ENCODE data around the gene SRRM2.

DNA sequence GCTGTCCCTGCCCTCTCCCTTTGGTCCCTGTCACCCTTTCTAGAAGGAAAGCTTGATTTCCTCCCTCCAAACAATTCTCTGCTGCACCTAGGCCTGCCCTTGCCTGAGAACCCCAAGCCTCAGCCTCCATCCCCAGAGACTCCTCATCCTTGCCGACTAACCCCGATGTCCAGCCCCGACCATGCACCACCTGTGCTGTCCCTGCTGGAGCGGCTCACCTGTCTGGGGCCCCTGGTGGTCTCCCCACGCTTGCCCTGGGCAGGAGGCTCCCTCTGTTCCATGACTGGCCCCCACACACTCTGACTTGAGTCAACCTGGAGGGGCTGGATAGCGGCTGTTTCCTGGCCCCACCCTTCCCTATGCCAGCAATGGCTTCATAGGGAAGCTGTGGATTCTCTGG, 12.0 kb upstream of the SRRM2 start:
- TF ChIP-seq, protein P1, sequence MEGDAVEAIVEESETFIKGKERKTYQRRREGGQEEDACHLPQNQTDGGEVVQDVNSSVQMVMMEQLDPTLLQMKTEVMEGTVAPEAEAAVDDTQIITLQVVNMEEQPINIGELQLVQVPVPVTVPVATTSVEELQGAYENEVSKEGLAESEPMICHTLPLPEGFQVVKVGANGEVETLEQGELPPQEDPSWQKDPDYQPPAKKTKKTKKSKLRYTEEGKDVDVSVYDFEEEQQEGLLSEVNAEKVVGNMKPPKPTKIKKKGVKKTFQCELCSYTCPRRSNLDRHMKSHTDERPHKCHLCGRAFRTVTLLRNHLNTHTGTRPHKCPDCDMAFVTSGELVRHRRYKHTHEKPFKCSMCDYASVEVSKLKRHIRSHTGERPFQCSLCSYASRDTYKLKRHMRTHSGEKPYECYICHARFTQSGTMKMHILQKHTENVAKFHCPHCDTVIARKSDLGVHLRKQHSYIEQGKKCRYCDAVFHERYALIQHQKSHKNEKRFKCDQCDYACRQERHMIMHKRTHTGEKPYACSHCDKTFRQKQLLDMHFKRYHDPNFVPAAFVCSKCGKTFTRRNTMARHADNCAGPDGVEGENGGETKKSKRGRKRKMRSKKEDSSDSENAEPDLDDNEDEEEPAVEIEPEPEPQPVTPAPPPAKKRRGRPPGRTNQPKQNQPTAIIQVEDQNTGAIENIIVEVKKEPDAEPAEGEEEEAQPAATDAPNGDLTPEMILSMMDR (IDR thresholded peaks at IDR 0.05): no peak
- no peak for TF ChIP-seq POLR2A (IDR thresholded peaks at IDR 0.05)
